ENCODE measurements around the gene EXOC3L2. TPM values are rescaled to one million over a fixed set of nuclear protein-coding genes. Genes with fewer than 3 reads are reported as not detected.

The EXOC3L2 gene
- total RNA-seq, 1 experiment from 2014 or later: not detected

DNA sequence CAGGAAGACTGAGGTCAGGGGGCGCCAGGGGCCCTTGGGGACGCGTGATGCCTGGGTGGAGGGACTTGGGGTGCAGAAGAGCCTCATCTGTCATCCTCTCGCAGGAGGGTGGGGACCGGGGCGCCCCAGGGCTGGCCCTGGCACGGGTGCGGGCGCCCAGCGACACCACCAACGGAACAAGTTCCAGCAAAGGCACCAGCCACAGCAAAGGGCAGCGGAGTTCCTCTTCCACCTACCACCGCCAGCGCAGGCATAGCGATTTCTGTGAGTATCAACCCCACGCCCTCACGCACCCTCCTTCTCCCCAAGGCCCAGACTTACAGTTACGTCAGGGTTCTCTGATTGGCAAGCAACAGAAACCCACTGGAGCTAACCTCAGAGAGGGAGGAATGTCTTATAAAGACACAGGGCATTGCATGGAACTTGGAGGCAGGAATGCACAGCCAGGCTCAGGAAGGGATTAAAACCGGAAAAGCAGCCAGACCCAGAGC, 35.3 kb upstream of the EXOC3L2 start:
- no peak for TF ChIP-seq MAX (IDR thresholded peaks at IDR 0.05)
- TF ChIP-seq CTCF (IDR thresholded peaks at IDR 0.05 in 2 of 3, conservative IDR thresholded peaks at IDR 0.05 in 1 of 3; ENCODE audit: borderline replicate concordance in 1 of 3, insufficient read depth in 1 of 3, low read depth in 2 of 3, low read length in 2 of 3): no peak
- no peak for TF ChIP-seq JUND (IDR thresholded peaks at IDR 0.05)
- TF ChIP-seq, protein P1, sequence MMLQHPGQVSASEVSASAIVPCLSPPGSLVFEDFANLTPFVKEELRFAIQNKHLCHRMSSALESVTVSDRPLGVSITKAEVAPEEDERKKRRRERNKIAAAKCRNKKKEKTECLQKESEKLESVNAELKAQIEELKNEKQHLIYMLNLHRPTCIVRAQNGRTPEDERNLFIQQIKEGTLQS (IDR thresholded peaks at IDR 0.05): no peak
- no peak for TF ChIP-seq ZNF274 (IDR thresholded peaks at IDR 0.05; ENCODE audit: low read depth, low read length)
- no peak for TF ChIP-seq SRF (IDR thresholded peaks at IDR 0.05; ENCODE audit: low read depth)
- no peak for TF ChIP-seq TCF7L2 (IDR thresholded peaks at IDR 0.05; ENCODE audit: borderline replicate concordance, extremely low read depth, insufficient read depth, insufficient read length)
- no peak for TF ChIP-seq FOSL1 (IDR thresholded peaks at IDR 0.05; ENCODE audit: low read depth)
- no peak for TF ChIP-seq EZH2phosphoT487 (IDR thresholded peaks at IDR 0.05; ENCODE audit: borderline replicate concordance)
- TF ChIP-seq YY1 (IDR thresholded peaks at IDR 0.05; ENCODE audit: extremely low read depth, insufficient replicate concordance, low read depth, low read length): no peak
- TF ChIP-seq SP1 (IDR thresholded peaks at IDR 0.05; ENCODE audit: low read depth): no peak
- TF ChIP-seq POLR2A (IDR thresholded peaks at IDR 0.05; ENCODE audit: borderline replicate concordance, extremely low read depth, insufficient read depth, insufficient read length): no peak
- no peaks in the 10 kb centered on the region for H3K9me3 ChIP-seq (ENCODE audit: control insufficient read depth in 1 of 2, insufficient read depth in 1 of 2, low read depth in 1 of 2, low read length in 2 of 2)
- BruUV-seq (replicated peaks): no TSS peak
- ChIA-PET RAD21 (ENCODE audit: low non-redundant PET in 1 of 2, low total read pairs in 2 of 2, uncharacterized antibody in 2 of 2, unreplicated experiment in 2 of 2) (no interaction called here), CTCF (no interaction called here), POLR2A (no interaction called here)
- H4K20me1 ChIP-seq (ENCODE audit: insufficient read depth): no peaks in the 10 kb centered on the region
- H3K79me2 ChIP-seq (ENCODE audit: insufficient read depth, low read length): no peaks in the 10 kb centered on the region
- no peak overlapping the region for H3K4me2 ChIP-seq (ENCODE audit: low read length)
- no peak overlapping the region for H3K4me3 ChIP-seq (replicated peaks in 1 of 2; ENCODE audit: low read depth in 1 of 2, low read length in 2 of 2)
- ATAC-seq (no peak), DNase-seq (ENCODE audit: low read depth, low spot score) (no peak)
- H3K36me3 ChIP-seq (ENCODE audit: control insufficient read depth in 1 of 2, insufficient read depth in 2 of 2, low read length in 2 of 2): peaks cover 0 to 4% of the 10 kb centered on the region in 2 experiments; a peak in 3 of 4 replicates
- H3K9me2 ChIP-seq (ENCODE audit: insufficient read depth): no peaks in the 10 kb centered on the region
- H2AFZ ChIP-seq (ENCODE audit: low read depth, low read length, poor library complexity, severe bottlenecking): no peak overlapping the region
- H3K9ac ChIP-seq (ENCODE audit: low read length): no peak overlapping the region
- intact Hi-C loops (cut with micrococcal nuclease): no loop called here
- H3K27ac ChIP-seq (ENCODE audit: low read depth, low read length): no peak overlapping the region
- no peaks in the 10 kb centered on the region for H3K4me1 ChIP-seq (ENCODE audit: control insufficient read depth in 1 of 2, insufficient read depth in 2 of 2, low read length in 2 of 2)
- H3K27me3 ChIP-seq (ENCODE audit: insufficient read depth, low read length): no peaks in the 10 kb centered on the region

Measured in HCT116 (cell line).